ENCODE data around the gene OPRM1.

The OPRM1 gene

GRCh38 chr6:154058963-154059680 is 20.1 kb downstream of the OPRM1 start:
- TF ChIP-seq GATA2 (IDR thresholded peaks at IDR 0.05; ENCODE audit: low read depth, low read length) = no peak
- no peak for TF ChIP-seq GATA3 (IDR thresholded peaks at IDR 0.05; ENCODE audit: low read depth, low read length)

- no peak for TF ChIP-seq GATA2 (IDR thresholded peaks at IDR 0.05; ENCODE audit: low read depth, low read length)
- TF ChIP-seq GATA3 (IDR thresholded peaks at IDR 0.05; ENCODE audit: low read depth, low read length) = no peak
These were observed 21.0 kb downstream of the OPRM1 start for GRCh38 chr6:154060076-154060475.

- TF ChIP-seq GATA2 (IDR thresholded peaks at IDR 0.05; ENCODE audit: low read depth, low read length) (no peak), GATA3 (IDR thresholded peaks at IDR 0.05; ENCODE audit: low read depth, low read length) (no peak)
These were observed 31.0 kb downstream of the OPRM1 start for GRCh38 chr6:154070041-154070440.

GRCh38 chr6:154070657-154071056 is 31.6 kb downstream of the OPRM1 start:
- TF ChIP-seq GATA3 (IDR thresholded peaks at IDR 0.05; ENCODE audit: low read depth, low read length) = no peak
- TF ChIP-seq GATA2 (IDR thresholded peaks at IDR 0.05; ENCODE audit: low read depth, low read length) = no peak

- TF ChIP-seq GATA3 (IDR thresholded peaks at IDR 0.05; ENCODE audit: low read depth, low read length) (no peak), GATA2 (IDR thresholded peaks at IDR 0.05; ENCODE audit: low read depth, low read length) (no peak)
These were observed 32.2 kb downstream of the OPRM1 start for GRCh38 chr6:154071236-154071635.

GRCh38 chr6:154071711-154072110 is 32.7 kb downstream of the OPRM1 start:
- TF ChIP-seq GATA3 (IDR thresholded peaks at IDR 0.05; ENCODE audit: low read depth, low read length) (no peak), GATA2 (IDR thresholded peaks at IDR 0.05; ENCODE audit: low read depth, low read length) (no peak)

- TF ChIP-seq GATA2 (IDR thresholded peaks at IDR 0.05; ENCODE audit: low read depth, low read length) = no peak
- no peak for TF ChIP-seq GATA3 (IDR thresholded peaks at IDR 0.05; ENCODE audit: low read depth, low read length)
These were observed 41.6 kb downstream of the OPRM1 start for GRCh38 chr6:154080461-154081189.

GRCh38 chr6:154086510-154086909 is 47.5 kb downstream of the OPRM1 start:
- TF ChIP-seq GATA2 (IDR thresholded peaks at IDR 0.05; ENCODE audit: low read depth, low read length) = no peak
- TF ChIP-seq GATA3 (IDR thresholded peaks at IDR 0.05; ENCODE audit: low read depth, low read length) = no peak

- no peak for TF ChIP-seq GATA3 (IDR thresholded peaks at IDR 0.05; ENCODE audit: low read depth, low read length)
- TF ChIP-seq GATA2 (IDR thresholded peaks at IDR 0.05; ENCODE audit: low read depth, low read length) = no peak
These were observed 53.4 kb downstream of the OPRM1 start for GRCh38 chr6:154092326-154092962.

GRCh38 chr6:154093231-154094044 is 54.4 kb downstream of the OPRM1 start:
- TF ChIP-seq GATA3 (IDR thresholded peaks at IDR 0.05; ENCODE audit: low read depth, low read length) = peak; percentile 97
- TF ChIP-seq GATA2 (IDR thresholded peaks at IDR 0.05; ENCODE audit: low read depth, low read length) = peak; percentile 98

GRCh38 chr6:154095571-154095970 is 56.5 kb downstream of the OPRM1 start:
- no peak for TF ChIP-seq GATA3 (IDR thresholded peaks at IDR 0.05; ENCODE audit: low read depth, low read length)
- TF ChIP-seq GATA2 (IDR thresholded peaks at IDR 0.05; ENCODE audit: low read depth, low read length) = no peak

GRCh38 chr6:154096316-154096715 is 57.3 kb downstream of the OPRM1 start:
- TF ChIP-seq GATA2 (IDR thresholded peaks at IDR 0.05; ENCODE audit: low read depth, low read length) = no peak
- TF ChIP-seq GATA3 (IDR thresholded peaks at IDR 0.05; ENCODE audit: low read depth, low read length) = no peak

- no peak for TF ChIP-seq GATA3 (IDR thresholded peaks at IDR 0.05; ENCODE audit: low read depth, low read length)
- no peak for TF ChIP-seq GATA2 (IDR thresholded peaks at IDR 0.05; ENCODE audit: low read depth, low read length)
These were observed 57.8 kb downstream of the OPRM1 start for GRCh38 chr6:154096834-154097233.

GRCh38 chr6:154099211-154099610 is 60.2 kb downstream of the OPRM1 start:
- TF ChIP-seq GATA2 (IDR thresholded peaks at IDR 0.05; ENCODE audit: low read depth, low read length) = no peak
- TF ChIP-seq GATA3 (IDR thresholded peaks at IDR 0.05; ENCODE audit: low read depth, low read length) = no peak

All from SH-SY5Y (cell line).